GM18511 (cell line): Measurements from ENCODE around the gene KRT77.

Source experiments
- ATAC-seq: cut with Tn5 transposase; IDR thresholded peaks from one replicate; pipeline ENCODE4 v1.9.1; 2021; ENCODE audit warnings: mild to moderate bottlenecking, moderate library complexity; ENCODE audit not compliant: unreplicated experiment

Gene KRT77

GRCh38 chr12:52658196-52658595, 45.1 kb downstream of the KRT77 start:
- ATAC-seq: no peak

GRCh38 chr12:52657250-52657902, 45.9 kb downstream of the KRT77 start:
- ATAC-seq: no peak

- no peak for ATAC-seq
These were observed 46.7 kb downstream of the KRT77 start for GRCh38 chr12:52656616-52657015.

- no peak for ATAC-seq
These were observed 47.6 kb downstream of the KRT77 start for GRCh38 chr12:52655720-52656124.

GRCh38 chr12:52655251-52655650, 48.1 kb downstream of the KRT77 start:
- no peak for ATAC-seq

GRCh38 chr12:52651726-52652261, 51.5 kb downstream of the KRT77 start, which contains the start of gene KRT2:
Gene KRT2 (minus strand): TSS chr12:52652211. CDS start chr12:52652142, 69 bp downstream.
- no peak for ATAC-seq

GRCh38 chr12:52650520-52651081, 52.7 kb downstream of the KRT77 start:
- ATAC-seq: no peak

GRCh38 chr12:52649066-52649465, 54.3 kb downstream of the KRT77 start:
- no peak for ATAC-seq

- ATAC-seq: no peak
These were observed 55.2 kb downstream of the KRT77 start for GRCh38 chr12:52648012-52648550.

- no peak for ATAC-seq
These were observed 55.7 kb downstream of the KRT77 start for GRCh38 chr12:52647601-52648000.

GRCh38 chr12:52646613-52647012, 56.7 kb downstream of the KRT77 start:
- no peak for ATAC-seq

GRCh38 chr12:52645982-52646381, 57.3 kb downstream of the KRT77 start:
- no peak for ATAC-seq

- ATAC-seq: no peak
These were observed 58.1 kb downstream of the KRT77 start for GRCh38 chr12:52645120-52645761.

- no peak for ATAC-seq
These were observed 59.3 kb downstream of the KRT77 start for GRCh38 chr12:52644078-52644415.

- ATAC-seq: no peak
These were observed 59.9 kb downstream of the KRT77 start for GRCh38 chr12:52643233-52644077.

GRCh38 chr12:52641468-52641867, 61.9 kb downstream of the KRT77 start:
- no peak for ATAC-seq
